HCT116 (cell line): ENCODE measurements around the gene SEMA3B.

ENCODE experiments used
- ATF3 ChIP-seq: IDR thresholded peaks from 2 replicates; pipeline ENCODE4 v1.6.1; 2012
- EZH2 ChIP-seq: fragments of 200-600 bp; sonication (generic); IDR thresholded peaks from 2 replicates; pipeline ENCODE4 v1.6.1; 2017; ENCODE audit warnings: antibody characterized with exemption, mixed run types
- EZH2phosphoT487 ChIP-seq: fragments of 200-600 bp; IDR thresholded peaks from 2 replicates; pipeline ENCODE4 v1.6.1; 2018; ENCODE audit warnings: antibody characterized with exemption, borderline replicate concordance
- JUND ChIP-seq: IDR thresholded peaks from 2 replicates; pipeline ENCODE4 v1.6.1; 2012
- MAX ChIP-seq: IDR thresholded peaks from 2 replicates; pipeline ENCODE4 v1.6.1; 2012
- POLR2A ChIP-seq: IDR thresholded peaks from 2 replicates; pipeline ENCODE4 v1.7.0; 2011; ENCODE audit warnings: borderline replicate concordance; ENCODE audit not compliant: insufficient read depth, insufficient read length; ENCODE audit errors: extremely low read depth
- POLR2AphosphoS5 ChIP-seq: IDR thresholded peaks from 2 replicates; pipeline ENCODE4 v1.6.1; 2011; ENCODE audit warnings: mild to moderate bottlenecking, low read depth, low read length, moderate library complexity
- RAD21 ChIP-seq: IDR thresholded peaks from 2 replicates; pipeline ENCODE4 v1.6.1; 2012; ENCODE audit warnings: low read depth, mild to moderate bottlenecking
- TCF7L2 ChIP-seq: IDR thresholded peaks from 2 replicates; pipeline ENCODE4 v1.7.0; 2011; ENCODE audit warnings: borderline replicate concordance, inconsistent platforms; ENCODE audit not compliant: insufficient read depth, insufficient read length; ENCODE audit errors: extremely low read depth
- YY1 ChIP-seq: IDR thresholded peaks from 2 replicates; pipeline ENCODE4 v1.6.1; 2011; ENCODE audit warnings: low read length, low read depth, moderate library complexity, mild to moderate bottlenecking; ENCODE audit not compliant: insufficient replicate concordance; ENCODE audit errors: extremely low read depth
- TF ChIP-seq, protein P1 (sequence below), 3 experiments: fragments of 200-600 bp in 1 of 3; sonication (generic) in 1 of 3; IDR thresholded peaks in 2 of 3; conservative IDR thresholded peaks in 1 of 3; 2 replicates each; pipeline ENCODE4 v1.5.1; 2012 to 2017; ENCODE audit warnings: low read depth in 2 of 3, low read length in 2 of 3, antibody characterized with exemption in 1 of 3, borderline replicate concordance in 1 of 3, control low read depth in 1 of 3, mild to moderate bottlenecking in 1 of 3, mixed read lengths in 1 of 3, mixed run types in 1 of 3, moderate library complexity in 1 of 3; ENCODE audit not compliant: insufficient read depth in 1 of 3
- TF ChIP-seq, protein P2 (sequence below): IDR thresholded peaks from 2 replicates; pipeline ENCODE4 v1.6.1; 2012; ENCODE audit warnings: low read depth

- TF ChIP-seq, protein P1, sequence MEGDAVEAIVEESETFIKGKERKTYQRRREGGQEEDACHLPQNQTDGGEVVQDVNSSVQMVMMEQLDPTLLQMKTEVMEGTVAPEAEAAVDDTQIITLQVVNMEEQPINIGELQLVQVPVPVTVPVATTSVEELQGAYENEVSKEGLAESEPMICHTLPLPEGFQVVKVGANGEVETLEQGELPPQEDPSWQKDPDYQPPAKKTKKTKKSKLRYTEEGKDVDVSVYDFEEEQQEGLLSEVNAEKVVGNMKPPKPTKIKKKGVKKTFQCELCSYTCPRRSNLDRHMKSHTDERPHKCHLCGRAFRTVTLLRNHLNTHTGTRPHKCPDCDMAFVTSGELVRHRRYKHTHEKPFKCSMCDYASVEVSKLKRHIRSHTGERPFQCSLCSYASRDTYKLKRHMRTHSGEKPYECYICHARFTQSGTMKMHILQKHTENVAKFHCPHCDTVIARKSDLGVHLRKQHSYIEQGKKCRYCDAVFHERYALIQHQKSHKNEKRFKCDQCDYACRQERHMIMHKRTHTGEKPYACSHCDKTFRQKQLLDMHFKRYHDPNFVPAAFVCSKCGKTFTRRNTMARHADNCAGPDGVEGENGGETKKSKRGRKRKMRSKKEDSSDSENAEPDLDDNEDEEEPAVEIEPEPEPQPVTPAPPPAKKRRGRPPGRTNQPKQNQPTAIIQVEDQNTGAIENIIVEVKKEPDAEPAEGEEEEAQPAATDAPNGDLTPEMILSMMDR (IDR thresholded peaks at IDR 0.05 in 2 of 3, conservative IDR thresholded peaks at IDR 0.05 in 1 of 3; ENCODE audit: borderline replicate concordance in 1 of 3, insufficient read depth in 1 of 3, low read depth in 2 of 3, low read length in 2 of 3), result no peak
- no peak for TF ChIP-seq EZH2phosphoT487
- TF ChIP-seq POLR2A, result no peak
- no peak for TF ChIP-seq JUND
- peak; percentile 84 for TF ChIP-seq POLR2AphosphoS5
- TF ChIP-seq ATF3, result no peak
- TF ChIP-seq, protein P2, sequence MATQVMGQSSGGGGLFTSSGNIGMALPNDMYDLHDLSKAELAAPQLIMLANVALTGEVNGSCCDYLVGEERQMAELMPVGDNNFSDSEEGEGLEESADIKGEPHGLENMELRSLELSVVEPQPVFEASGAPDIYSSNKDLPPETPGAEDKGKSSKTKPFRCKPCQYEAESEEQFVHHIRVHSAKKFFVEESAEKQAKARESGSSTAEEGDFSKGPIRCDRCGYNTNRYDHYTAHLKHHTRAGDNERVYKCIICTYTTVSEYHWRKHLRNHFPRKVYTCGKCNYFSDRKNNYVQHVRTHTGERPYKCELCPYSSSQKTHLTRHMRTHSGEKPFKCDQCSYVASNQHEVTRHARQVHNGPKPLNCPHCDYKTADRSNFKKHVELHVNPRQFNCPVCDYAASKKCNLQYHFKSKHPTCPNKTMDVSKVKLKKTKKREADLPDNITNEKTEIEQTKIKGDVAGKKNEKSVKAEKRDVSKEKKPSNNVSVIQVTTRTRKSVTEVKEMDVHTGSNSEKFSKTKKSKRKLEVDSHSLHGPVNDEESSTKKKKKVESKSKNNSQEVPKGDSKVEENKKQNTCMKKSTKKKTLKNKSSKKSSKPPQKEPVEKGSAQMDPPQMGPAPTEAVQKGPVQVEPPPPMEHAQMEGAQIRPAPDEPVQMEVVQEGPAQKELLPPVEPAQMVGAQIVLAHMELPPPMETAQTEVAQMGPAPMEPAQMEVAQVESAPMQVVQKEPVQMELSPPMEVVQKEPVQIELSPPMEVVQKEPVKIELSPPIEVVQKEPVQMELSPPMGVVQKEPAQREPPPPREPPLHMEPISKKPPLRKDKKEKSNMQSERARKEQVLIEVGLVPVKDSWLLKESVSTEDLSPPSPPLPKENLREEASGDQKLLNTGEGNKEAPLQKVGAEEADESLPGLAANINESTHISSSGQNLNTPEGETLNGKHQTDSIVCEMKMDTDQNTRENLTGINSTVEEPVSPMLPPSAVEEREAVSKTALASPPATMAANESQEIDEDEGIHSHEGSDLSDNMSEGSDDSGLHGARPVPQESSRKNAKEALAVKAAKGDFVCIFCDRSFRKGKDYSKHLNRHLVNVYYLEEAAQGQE, result no peak
- TF ChIP-seq RAD21, result no peak
- TF ChIP-seq TCF7L2, result no peak
- no peak for TF ChIP-seq EZH2
- no peak for TF ChIP-seq MAX
- TF ChIP-seq YY1, result no peak
Observed at GRCh38 chr3:50316657-50317242, 47.8 kb downstream of the SEMA3B start.
